Stimulated activated CD4-positive, alpha-beta T cell treated with anti-CD3 and anti-CD28 coated beads, Interleukin-15, amount 100 ng/mL, for 24 hours (primary cell): ENCODE results near the gene LRBA.
A peak's percentile ranks its signal among the peaks of the same experiment; 100 is the strongest.

Experiments
- DNase-seq: peaks from one replicate; pipeline ENCODE4 v3.0.0-alpha.2; 2020

The LRBA gene

GRCh38 chr4:150310159-150310895, 704.8 kb downstream of the LRBA start:
- DNase-seq, result no peak

- no peak for DNase-seq
Observed at GRCh38 chr4:150308824-150309472, 706.1 kb downstream of the LRBA start.

- no peak for DNase-seq
Observed at GRCh38 chr4:150306719-150307118, 708.4 kb downstream of the LRBA start.

GRCh38 chr4:150305995-150306394, 709.1 kb downstream of the LRBA start:
- no peak for DNase-seq

- DNase-seq, result peak; percentile 56
Observed at GRCh38 chr4:150302553-150302952, 712.5 kb downstream of the LRBA start.

GRCh38 chr4:150299816-150300215, 715.3 kb downstream of the LRBA start:
- DNase-seq, result no peak

- DNase-seq, result peak; percentile 46
Observed at GRCh38 chr4:150297861-150298474, 717.1 kb downstream of the LRBA start.

- no peak for DNase-seq
Observed at GRCh38 chr4:150289881-150290280, 725.2 kb downstream of the LRBA start.

- no peak for DNase-seq
Observed at GRCh38 chr4:150289198-150289597, 725.9 kb downstream of the LRBA start.

- no peak for DNase-seq
Observed at GRCh38 chr4:150286656-150287055, 728.4 kb downstream of the LRBA start.

GRCh38 chr4:150283689-150284088, 731.4 kb downstream of the LRBA start:
- no peak for DNase-seq

GRCh38 chr4:150280975-150281374, 734.1 kb downstream of the LRBA start:
- DNase-seq, result no peak

GRCh38 chr4:150280081-150280895, 734.8 kb downstream of the LRBA start:
- DNase-seq, result no peak

GRCh38 chr4:150278206-150278605, 736.9 kb downstream of the LRBA start:
- DNase-seq, result no peak

GRCh38 chr4:150268444-150268843, 746.6 kb downstream of the LRBA start:
- no peak for DNase-seq

- DNase-seq, result no peak
Observed at GRCh38 chr4:150265806-150266205, 749.3 kb downstream of the LRBA start.

GRCh38 chr4:150264595-150265161, 750.4 kb downstream of the LRBA start:
- DNase-seq, result no peak

- DNase-seq, result no peak
Observed at GRCh38 chr4:150262611-150263010, 752.5 kb downstream of the LRBA start.

GRCh38 chr4:150261571-150261970, 753.5 kb downstream of the LRBA start:
- DNase-seq, result no peak

GRCh38 chr4:150259861-150260567, 755.1 kb downstream of the LRBA start:
- DNase-seq, result no peak

- DNase-seq, result no peak
Observed at GRCh38 chr4:150258569-150258968, 756.5 kb downstream of the LRBA start.
